Measurements from ENCODE around the gene INPP4B. TPM values are rescaled to one million over a fixed set of nuclear protein-coding genes. Genes with fewer than 3 reads are reported as not detected.

Gene INPP4B
- total RNA-seq, 3 donors from 2014 or later: 15.8 to 113 (median 93.4) TPM

DNA sequence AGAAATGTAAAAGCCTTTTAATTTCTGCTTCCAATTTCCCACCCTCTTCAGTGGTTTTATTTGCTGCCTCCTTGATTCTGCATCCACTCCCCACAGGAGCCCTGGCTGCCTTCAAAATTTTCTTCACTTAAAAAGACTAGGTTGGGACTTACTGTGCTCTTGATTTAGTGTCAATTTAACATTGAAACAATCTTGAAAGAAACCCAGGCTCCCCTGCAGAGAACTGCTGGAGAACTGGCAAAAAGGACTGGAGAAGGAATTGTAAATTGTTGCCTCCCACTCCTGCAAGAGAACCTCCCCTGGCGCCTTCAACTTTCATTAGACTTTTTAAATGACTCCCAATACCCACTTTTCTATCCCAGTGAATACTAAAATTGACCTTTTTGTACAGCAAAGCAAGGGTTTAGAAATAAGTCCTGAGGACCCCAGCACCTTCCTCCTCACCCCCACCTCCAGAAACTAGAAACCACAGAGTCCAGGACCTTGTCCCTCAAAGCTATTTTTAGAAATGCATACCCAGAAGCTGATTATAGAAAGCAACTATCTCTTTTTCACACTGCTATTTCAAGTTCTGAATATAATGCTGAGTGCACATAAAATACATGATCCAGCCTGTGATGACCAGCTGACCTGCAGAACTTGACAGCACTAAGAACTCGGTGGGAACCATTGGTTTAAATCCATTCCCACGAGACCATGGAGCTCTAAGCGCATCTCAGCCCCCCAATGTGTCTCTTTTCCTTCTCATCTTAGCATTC, 155.5 kb downstream of the INPP4B start:
- Histone ChIP-seq H3K36me3 (no peaks in the 10 kb centered on the region), H3K27me3 (no peaks in the 10 kb centered on the region), H3K27ac (no peak overlapping the region), H3K4me1 (no peaks in the 10 kb centered on the region), H3K4me3 (no peak overlapping the region), H3K9me3 (no peaks in the 10 kb centered on the region)
- no peak for TF ChIP-seq POLR2AphosphoS5 (IDR thresholded peaks at IDR 0.05)
- TF ChIP-seq, protein P1, sequence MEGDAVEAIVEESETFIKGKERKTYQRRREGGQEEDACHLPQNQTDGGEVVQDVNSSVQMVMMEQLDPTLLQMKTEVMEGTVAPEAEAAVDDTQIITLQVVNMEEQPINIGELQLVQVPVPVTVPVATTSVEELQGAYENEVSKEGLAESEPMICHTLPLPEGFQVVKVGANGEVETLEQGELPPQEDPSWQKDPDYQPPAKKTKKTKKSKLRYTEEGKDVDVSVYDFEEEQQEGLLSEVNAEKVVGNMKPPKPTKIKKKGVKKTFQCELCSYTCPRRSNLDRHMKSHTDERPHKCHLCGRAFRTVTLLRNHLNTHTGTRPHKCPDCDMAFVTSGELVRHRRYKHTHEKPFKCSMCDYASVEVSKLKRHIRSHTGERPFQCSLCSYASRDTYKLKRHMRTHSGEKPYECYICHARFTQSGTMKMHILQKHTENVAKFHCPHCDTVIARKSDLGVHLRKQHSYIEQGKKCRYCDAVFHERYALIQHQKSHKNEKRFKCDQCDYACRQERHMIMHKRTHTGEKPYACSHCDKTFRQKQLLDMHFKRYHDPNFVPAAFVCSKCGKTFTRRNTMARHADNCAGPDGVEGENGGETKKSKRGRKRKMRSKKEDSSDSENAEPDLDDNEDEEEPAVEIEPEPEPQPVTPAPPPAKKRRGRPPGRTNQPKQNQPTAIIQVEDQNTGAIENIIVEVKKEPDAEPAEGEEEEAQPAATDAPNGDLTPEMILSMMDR (IDR thresholded peaks at IDR 0.05): no peak
- no peak for TF ChIP-seq POLR2A (IDR thresholded peaks at IDR 0.05)
- intact Hi-C loops (cut with DNase I; ENCODE audit: low total_unique reads): no loop called here
- no peak for DNase-seq (ENCODE audit: low spot score in 2 of 2)

DNA sequence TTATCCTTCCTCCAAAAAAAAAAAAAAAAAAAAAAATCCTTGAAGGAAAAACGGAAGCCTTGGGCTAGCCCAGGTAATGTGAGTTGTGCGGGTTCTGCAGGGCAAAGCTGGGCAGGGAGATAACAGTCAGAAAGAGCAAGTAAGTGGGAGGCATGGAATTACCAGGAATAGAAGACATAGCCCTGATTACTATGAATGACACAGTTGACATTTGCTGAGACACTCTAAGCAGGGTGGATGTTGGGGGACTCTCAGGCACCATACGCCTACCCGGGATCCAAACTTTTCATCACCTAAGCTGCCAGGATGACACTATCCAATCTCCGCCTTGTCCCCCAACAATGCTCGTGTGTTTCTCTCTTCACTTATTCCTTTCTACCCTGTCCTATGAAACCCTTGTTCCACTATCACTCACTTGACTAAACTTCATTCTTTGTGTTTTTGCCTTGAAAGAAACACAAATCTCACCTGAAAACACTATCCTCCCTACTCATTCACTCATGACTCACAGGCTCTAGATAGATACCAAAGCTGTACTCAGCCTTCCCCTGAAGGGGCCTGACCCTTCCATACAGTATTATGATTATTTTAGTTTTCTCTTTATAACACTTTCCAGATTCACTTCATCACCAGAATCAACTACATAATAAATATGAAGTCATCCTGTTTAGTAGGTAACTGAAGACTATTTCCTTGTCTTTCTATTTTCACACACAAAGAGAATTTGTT, 158.4 kb downstream of the INPP4B start:
- intact Hi-C loops (cut with DNase I; ENCODE audit: low total_unique reads): no loop called here
- TF ChIP-seq POLR2AphosphoS5 (IDR thresholded peaks at IDR 0.05) (no peak), POLR2A (IDR thresholded peaks at IDR 0.05) (no peak)
- TF ChIP-seq, protein P1 (IDR thresholded peaks at IDR 0.05): no peak
- Histone ChIP-seq H3K4me3 (no peak overlapping the region), H3K9me3 (no peaks in the 10 kb centered on the region), H3K36me3 (no peaks in the 10 kb centered on the region), H3K4me1 (no peaks in the 10 kb centered on the region), H3K27me3 (no peaks in the 10 kb centered on the region), H3K27ac (no peak overlapping the region)
- no peak for DNase-seq (ENCODE audit: low spot score in 2 of 2)

- no peak overlapping the region for H3K27ac ChIP-seq
- no peaks in the 10 kb centered on the region for H3K4me1 ChIP-seq
- no peak for DNase-seq (ENCODE audit: low spot score in 2 of 2)
- TF ChIP-seq POLR2AphosphoS5 (IDR thresholded peaks at IDR 0.05) (no peak), POLR2A (IDR thresholded peaks at IDR 0.05) (no peak)
- TF ChIP-seq, protein P1 (IDR thresholded peaks at IDR 0.05): no peak
- intact Hi-C loops (cut with DNase I; ENCODE audit: low total_unique reads): no loop called here
- H3K9me3 ChIP-seq: no peaks in the 10 kb centered on the region
- no peak overlapping the region for H3K4me3 ChIP-seq
- no peaks in the 10 kb centered on the region for H3K36me3 ChIP-seq
- no peaks in the 10 kb centered on the region for H3K27me3 ChIP-seq
These were observed 160.0 kb downstream of the INPP4B start for GRCh38 chr4:142686081-142686480.

DNA sequence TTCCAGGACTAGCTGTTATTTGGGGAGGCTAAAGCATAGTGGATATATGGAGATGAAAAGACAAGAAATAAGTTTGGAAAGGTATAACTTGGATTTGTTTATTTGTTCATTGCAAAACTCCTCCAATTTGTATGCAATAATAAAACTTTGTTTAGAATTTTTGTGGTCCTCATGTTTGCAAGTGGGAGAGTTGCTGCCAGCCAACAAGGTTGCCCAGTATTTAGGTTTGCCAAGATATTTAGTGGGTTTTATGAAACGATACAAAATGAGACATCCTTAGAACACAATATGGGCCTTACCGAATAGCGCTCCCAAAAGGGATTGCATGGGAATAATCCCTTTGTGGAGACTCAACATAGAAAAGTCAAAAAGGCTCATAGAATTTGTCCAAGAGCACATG, 162.1 kb downstream of the INPP4B start:
- no peaks in the 10 kb centered on the region for H3K36me3 ChIP-seq
- TF ChIP-seq POLR2A (IDR thresholded peaks at IDR 0.05): no peak
- TF ChIP-seq, protein P1 (IDR thresholded peaks at IDR 0.05): no peak
- TF ChIP-seq POLR2AphosphoS5 (IDR thresholded peaks at IDR 0.05): no peak
- H3K9me3 ChIP-seq: no peaks in the 10 kb centered on the region
- no peak overlapping the region for H3K4me3 ChIP-seq
- no peak overlapping the region for H3K27ac ChIP-seq
- intact Hi-C loops (cut with DNase I; ENCODE audit: low total_unique reads): no loop called here
- no peaks in the 10 kb centered on the region for H3K4me1 ChIP-seq
- no peak for DNase-seq (ENCODE audit: low spot score in 2 of 2)
- H3K27me3 ChIP-seq: no peaks in the 10 kb centered on the region

DNA sequence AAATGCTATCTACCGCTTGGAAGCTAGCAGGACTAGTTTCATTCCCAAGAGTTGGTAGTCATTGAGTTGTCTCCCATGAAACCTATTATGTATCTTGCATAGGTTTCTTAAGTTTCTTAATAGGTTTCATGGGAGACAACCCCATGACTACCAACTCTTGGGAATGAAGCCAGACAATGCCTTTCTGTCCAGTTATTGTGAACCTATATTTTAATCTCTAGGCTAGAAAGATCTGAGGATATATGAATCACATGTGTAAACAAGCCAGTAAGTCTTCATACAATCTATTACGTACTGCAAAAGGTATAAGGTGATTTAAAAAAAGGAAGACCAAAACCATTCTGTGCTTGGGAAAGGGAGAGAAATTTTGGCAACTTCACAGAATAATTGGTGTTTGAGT, 162.6 kb downstream of the INPP4B start:
- DNase-seq (ENCODE audit: low spot score in 2 of 2): no peak
- no peaks in the 10 kb centered on the region for H3K9me3 ChIP-seq
- no peak overlapping the region for H3K4me3 ChIP-seq
- no peaks in the 10 kb centered on the region for H3K4me1 ChIP-seq
- TF ChIP-seq POLR2AphosphoS5 (IDR thresholded peaks at IDR 0.05): no peak
- TF ChIP-seq, protein P1 (IDR thresholded peaks at IDR 0.05): no peak
- no peak for TF ChIP-seq POLR2A (IDR thresholded peaks at IDR 0.05)
- no peaks in the 10 kb centered on the region for H3K27me3 ChIP-seq
- intact Hi-C loops (cut with DNase I; ENCODE audit: low total_unique reads): no loop called here
- no peaks in the 10 kb centered on the region for H3K36me3 ChIP-seq
- no peak overlapping the region for H3K27ac ChIP-seq

Measured in breast epithelium (tissue), 4 donors.